Motor neuron (in vitro differentiated cells): ENCODE measurements around the gene ZNF217. TPM values are rescaled to one million over a fixed set of nuclear protein-coding genes. Genes with fewer than 3 reads are reported as not detected.
"Not testable (repeated sequence)": the region's sequence is repeated elsewhere in the genome, so short reads cannot be mapped to it uniquely, and the experiment has no call there.

Experiments
- ATAC-seq, 8 experiments: fragments of 200-7000 bp; cut with Tn5 transposase; replicated peaks in 6 of 8; 2 replicates each; pipeline ENCODE4 v1.8.0; 2021; ENCODE audit warnings: mild to moderate bottlenecking in 8 of 8, moderate library complexity in 8 of 8
- H3K27ac ChIP-seq, 2 donors: fragments of 250-450 bp; sonication (Bioruptor Pico); 2 replicates each; pipeline ENCODE4 v1.9.0; 2021; ENCODE audit warnings: antibody characterized with exemption in 2 of 2, mild to moderate bottlenecking in 2 of 2, moderate library complexity in 1 of 2
- H3K4me1 ChIP-seq, 2 donors: fragments of 250-450 bp; sonication (Bioruptor Pico); replicated peaks in 1 of 2; 2 replicates each; pipeline ENCODE4 v1.6.1; 2021; ENCODE audit warnings: antibody characterized with exemption in 2 of 2, mild to moderate bottlenecking in 2 of 2, moderate library complexity in 1 of 2
- H3K4me3 ChIP-seq, 5 donors: fragments of 250-450 bp; sonication (Bioruptor Pico); 2 replicates each; pipeline ENCODE4 v1.9.0; 2021; ENCODE audit warnings: antibody characterized with exemption in 5 of 5, mild to moderate bottlenecking in 5 of 5, moderate library complexity in 4 of 5
- WGBS, 10 experiments: fragments of 450-650 bp; shearing (Covaris generic); methylation state at CpG; one replicate each; pipeline ENCODE4 v1.0.0; 2022; 5-methylcytosine and 5-hydroxymethylcytosine counted together
- in situ Hi-C, 9 experiments: fragments of 400-800 bp; cut with MboI; loops; one replicate each; pipeline ENCODE4 v1.15.0; 2021; ENCODE audit warnings: low sequenced_read_pairs in 9 of 9, low pct_unique_long_range_greater_than_20kb in 2 of 9; ENCODE audit not compliant: unreplicated experiment in 9 of 9
- total RNA-seq, 8 experiments: library from RNA; unstranded; fragments of 300-600 nt; gene quantifications; 2 replicates each; pipeline versions ENCODE4 v1.2.3 to v1.2.4, GENCODE V29; 2022

Gene ZNF217
- total RNA-seq, 8 experiments from 2014 or later, result 5.2 to 51.5 (median 13.2) TPM

DNA sequence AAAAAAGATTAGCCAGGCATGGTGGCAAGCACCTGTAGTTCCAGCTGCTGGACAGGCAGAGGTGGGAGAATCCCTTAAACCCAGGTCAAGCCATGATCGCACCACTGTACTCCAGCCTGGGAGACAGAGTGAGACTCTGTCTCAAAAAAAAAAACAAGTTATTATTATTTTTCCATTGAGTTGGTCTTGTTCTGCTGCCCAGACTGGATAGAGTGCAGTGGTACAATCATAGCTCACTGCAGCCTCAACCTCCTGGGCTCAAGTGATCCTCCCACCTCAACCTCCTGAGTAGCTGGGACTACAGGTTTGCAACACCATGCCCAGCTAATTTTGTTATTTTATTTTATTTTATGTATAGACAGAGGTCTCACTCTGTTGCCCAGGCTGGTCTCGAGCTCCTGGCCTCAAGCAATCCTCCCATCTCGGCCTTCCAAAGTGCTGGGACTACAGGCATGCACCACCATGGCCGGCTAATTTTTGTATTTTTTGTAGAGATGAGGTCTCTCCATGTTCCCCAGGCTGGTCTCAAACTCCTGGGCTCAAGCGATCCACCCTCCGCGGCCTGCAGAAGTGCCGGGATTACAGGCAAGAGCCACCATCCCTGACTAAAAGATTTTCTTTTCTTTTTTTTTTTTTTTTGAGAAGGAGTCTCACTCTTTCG lies 31.4 kb downstream of the ZNF217 start:
- in situ Hi-C loops, result loop anchor here in 2 of 9 experiments (25.0 kb wide), 3 partner anchors 375 to 650 kb away; partner anchors contain the start of genes BCAS1 (in 1 of the 2) and PFDN4 (in 1 of the 2)
- 93 to 100% (median 96%) methylated on average over 1 to 9 of the region's 9 CpGs; no CpG with 5 or more reads in 1 of the 10 experiments for WGBS, 10 experiments
- not testable (repeated sequence) for ATAC-seq, H3K4me3 ChIP-seq, H3K4me1 ChIP-seq, H3K27ac ChIP-seq

DNA sequence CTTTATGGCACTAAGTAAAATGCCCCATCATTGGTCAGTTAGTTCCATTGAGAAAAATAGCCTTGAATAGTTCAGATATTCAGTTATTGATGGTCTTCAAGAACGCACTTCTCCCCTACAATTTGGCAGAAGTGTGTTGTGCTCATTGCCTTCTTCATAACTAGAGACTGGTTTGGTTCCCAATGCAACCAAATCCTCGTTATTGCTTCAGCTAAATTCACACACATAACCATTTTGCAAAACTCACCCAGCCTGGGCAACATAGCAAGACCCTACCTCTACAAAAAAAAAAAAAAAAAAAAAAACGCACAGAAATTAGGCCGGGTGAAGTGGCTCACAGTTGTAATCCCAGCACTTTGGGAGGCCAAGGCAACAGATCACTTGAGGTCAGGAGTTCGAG lies 32.1 kb downstream of the ZNF217 start:
- H3K4me1 ChIP-seq, result no peaks in the 10 kb centered on the region
- no peak overlapping the region for H3K4me3 ChIP-seq
- in situ Hi-C loops, result loop anchor here in 2 of 9 experiments (25.0 kb wide), 3 partner anchors 376 to 651 kb away; partner anchors contain the start of genes BCAS1 (in 1 of the 2) and PFDN4 (in 1 of the 2)
- no peak overlapping the region for H3K27ac ChIP-seq
- 60 to 100% (median 86%) methylated on average over 1 to 4 of the region's 5 CpGs; no CpG with 5 or more reads in 2 of the 10 experiments for WGBS, 10 experiments
- no peak for ATAC-seq

DNA sequence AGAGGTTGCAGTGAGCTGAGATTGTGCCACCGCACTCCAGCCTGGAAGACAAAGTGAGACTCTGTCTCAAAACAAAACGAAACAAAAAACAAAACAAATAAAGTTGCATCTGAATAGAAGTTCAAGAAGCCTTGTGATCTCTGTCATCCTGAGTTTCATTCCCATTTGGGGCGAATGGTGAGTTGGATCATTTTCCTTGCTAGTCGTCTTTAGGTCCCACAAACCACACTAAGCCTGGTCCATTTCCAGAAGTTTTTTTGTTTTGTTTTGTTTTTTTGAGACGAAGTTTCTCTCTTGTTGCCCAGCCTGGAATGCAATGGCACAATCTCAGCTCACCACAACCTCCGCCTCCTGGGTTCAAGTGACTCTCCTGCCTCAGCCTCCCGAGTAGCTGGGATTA lies 33.8 kb downstream of the ZNF217 start:
- no peak overlapping the region for H3K27ac ChIP-seq
- no peak overlapping the region for H3K4me3 ChIP-seq
- 38 to 94% (median 82%) methylated on average over 3 to 7 of the region's 7 CpGs; no CpG with 5 or more reads in 2 of the 10 experiments for WGBS, 10 experiments
- no peaks in the 10 kb centered on the region for H3K4me1 ChIP-seq
- no peak for ATAC-seq
- in situ Hi-C loops, result loop anchor here in 2 of 9 experiments (25.0 kb wide), 3 partner anchors 377 to 652 kb away; partner anchors contain the start of genes BCAS1 (in 1 of the 2) and PFDN4 (in 1 of the 2)

DNA sequence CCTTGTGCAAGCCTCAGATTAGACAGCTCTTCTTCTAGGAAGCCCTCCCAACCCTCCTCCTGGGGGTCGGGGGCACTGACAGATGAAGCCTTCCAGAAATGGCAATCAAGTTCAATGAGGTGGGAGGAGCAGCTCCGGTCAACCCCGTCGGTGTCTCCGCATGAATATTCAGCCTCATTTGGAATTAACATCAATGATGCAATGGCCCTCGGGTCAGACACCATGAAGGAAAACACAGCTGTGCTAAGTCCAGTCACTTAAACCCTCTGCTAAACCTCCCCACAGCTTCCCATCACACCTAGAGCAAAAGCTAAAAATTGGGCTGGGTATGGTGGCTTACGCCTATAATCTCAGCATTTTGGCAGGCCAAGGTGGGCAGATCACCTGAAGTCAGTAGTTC lies 36.5 kb downstream of the ZNF217 start:
- Histone ChIP-seq H3K27ac (no peak overlapping the region), H3K4me1 (no peaks in the 10 kb centered on the region), H3K4me3 (no peak overlapping the region)
- 0 to 55% (median 19%) methylated on average over 1 to 6 of the region's 7 CpGs; no CpG with 5 or more reads in 3 of the 10 experiments for WGBS, 10 experiments
- ATAC-seq, result peak in 4 of 8 experiments; percentile 26 to 98 (median 97)
- in situ Hi-C loops, result loop anchor here in 2 of 9 experiments (25.0 kb wide), 3 partner anchors 380 to 655 kb away; partner anchors contain the start of genes BCAS1 (in 1 of the 2) and PFDN4 (in 1 of the 2)

DNA sequence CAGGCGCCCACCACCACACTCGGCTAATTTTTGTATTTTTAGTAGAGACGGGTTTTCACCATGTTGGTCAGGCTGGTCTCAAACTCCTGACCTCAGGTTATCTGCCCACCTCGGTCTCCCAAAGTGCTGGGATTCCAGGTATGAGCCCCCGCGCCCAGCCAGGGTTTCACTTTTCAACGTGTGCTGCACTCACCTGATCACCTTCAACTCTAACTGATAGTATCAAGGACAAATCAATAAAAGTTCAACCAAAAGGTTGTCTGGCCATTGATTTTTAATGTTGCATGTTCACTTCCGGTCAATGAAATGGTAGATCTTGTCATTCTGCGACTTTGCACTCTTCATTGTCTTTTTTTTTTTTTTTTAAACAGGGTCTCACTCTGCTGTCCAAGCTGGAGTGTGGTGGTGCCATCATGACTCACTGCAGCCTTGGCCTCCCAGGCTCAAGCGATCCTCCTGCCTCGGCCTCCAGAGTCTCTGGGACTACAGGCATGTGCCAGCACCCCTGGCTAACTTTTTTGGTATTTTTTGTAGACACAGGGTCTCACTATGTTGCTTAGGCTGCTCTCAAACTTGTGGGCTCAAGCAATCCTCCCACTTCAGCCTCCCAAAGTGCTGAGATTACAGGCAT lies 37.3 kb downstream of the ZNF217 start:
- 40 to 97% (median 85%) methylated on average over 2 to 9 of the region's 11 CpGs; no CpG with 5 or more reads in 2 of the 10 experiments for WGBS, 10 experiments
- in situ Hi-C loops, result loop anchor here in 2 of 9 experiments (25.0 kb wide), 3 partner anchors 381 to 656 kb away; partner anchors contain the start of genes BCAS1 (in 1 of the 2) and PFDN4 (in 1 of the 2)
- ATAC-seq, result no peak

DNA sequence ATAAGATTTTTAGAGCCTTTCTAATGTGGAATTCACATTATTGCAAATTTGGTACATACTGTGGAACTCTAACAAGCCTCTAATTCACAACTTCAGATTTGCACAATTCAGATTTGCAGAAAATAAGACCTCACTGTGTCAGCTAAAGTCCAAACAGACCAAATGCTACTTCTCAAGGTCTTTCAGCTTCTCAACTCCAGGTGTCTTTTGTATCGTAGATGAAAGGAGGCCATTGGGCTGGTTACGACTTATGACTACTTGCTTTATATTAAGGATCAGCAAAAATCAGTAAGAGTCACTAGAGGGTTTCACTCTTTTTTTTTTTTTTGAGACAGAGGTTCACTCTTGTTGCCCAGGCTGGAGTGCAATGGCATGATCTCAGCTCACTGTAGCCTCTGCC lies 37.8 kb downstream of the ZNF217 start:
- Histone ChIP-seq H3K4me3 (no peak overlapping the region), H3K4me1 (no peaks in the 10 kb centered on the region), H3K27ac (no peak overlapping the region)
- in situ Hi-C loops, result loop anchor here in 2 of 9 experiments (25.0 kb wide), 3 partner anchors 381 to 656 kb away; partner anchors contain the start of genes BCAS1 (in 1 of the 2) and PFDN4 (in 1 of the 2)
- ATAC-seq, result no peak
- WGBS, 10 experiments, result 80 to 100% (median 94%) methylated on average over 1 to 2 of the region's 2 CpGs; no CpG with 5 or more reads in 3 of the 10 experiments

More for the DNA sequence above, 37.3 kb downstream of the ZNF217 start:
- Histone ChIP-seq H3K4me3 (no peak overlapping the region), H3K27ac (no peak overlapping the region), H3K4me1 (no peaks in the 10 kb centered on the region)

DNA sequence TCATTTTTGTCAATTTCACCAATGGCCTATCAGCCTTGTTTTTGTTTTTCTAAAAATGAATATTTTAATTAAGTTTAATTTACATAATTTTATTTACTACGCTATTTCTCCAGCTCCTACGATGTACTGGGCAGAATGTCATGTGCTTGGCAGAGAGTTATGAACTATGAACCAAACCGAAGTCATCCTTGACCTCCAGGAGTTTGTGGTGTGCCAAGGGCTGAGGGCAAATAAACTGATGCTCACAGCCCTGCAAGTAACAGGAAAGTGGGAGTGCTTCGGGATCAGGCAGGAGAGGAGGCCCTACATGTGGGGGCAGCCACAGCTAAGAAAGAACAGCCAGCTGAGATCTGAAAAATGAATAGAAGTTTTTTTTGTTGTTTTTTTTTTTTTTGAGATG lies 38.6 kb downstream of the ZNF217 start:
- in situ Hi-C loops, result loop anchor here in 2 of 9 experiments (25.0 kb wide), 3 partner anchors 382 to 657 kb away; partner anchors contain the start of genes BCAS1 (in 1 of the 2) and PFDN4 (in 1 of the 2)
- Histone ChIP-seq H3K27ac (no peak overlapping the region), H3K4me1 (no peaks in the 10 kb centered on the region), H3K4me3 (no peak overlapping the region)
- 59 to 100% (median 87%) methylated on average over 1 to 4 of the region's 4 CpGs for WGBS, 10 experiments
- no peak for ATAC-seq

DNA sequence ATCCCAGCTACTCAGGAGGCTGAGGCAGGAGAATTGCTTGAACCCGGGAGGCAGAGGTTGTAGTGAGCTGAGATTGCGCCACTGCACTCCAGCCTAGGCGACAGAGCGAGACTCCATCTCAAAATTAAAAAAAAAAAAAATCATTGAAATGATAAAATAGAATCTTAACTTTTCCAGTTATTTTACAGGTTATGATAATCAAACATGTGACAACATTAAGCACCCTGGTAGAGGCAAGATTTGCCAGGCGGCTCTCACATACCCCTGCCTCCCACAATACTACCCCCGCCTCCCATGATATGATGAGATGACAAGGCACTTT lies 41.1 kb downstream of the ZNF217 start:
- not testable (repeated sequence) for H3K4me3 ChIP-seq, H3K27ac ChIP-seq, ATAC-seq, H3K4me1 ChIP-seq
- WGBS, 10 experiments, result 87 to 100% (median 96%) methylated on average over 2 to 5 of the region's 6 CpGs; no CpG with 5 or more reads in 3 of the 10 experiments
- in situ Hi-C loops, result loop anchor here in 2 of 9 experiments (25.0 kb wide), 3 partner anchors 385 to 660 kb away; partner anchors contain the start of genes BCAS1 (in 1 of the 2) and PFDN4 (in 1 of the 2)

DNA sequence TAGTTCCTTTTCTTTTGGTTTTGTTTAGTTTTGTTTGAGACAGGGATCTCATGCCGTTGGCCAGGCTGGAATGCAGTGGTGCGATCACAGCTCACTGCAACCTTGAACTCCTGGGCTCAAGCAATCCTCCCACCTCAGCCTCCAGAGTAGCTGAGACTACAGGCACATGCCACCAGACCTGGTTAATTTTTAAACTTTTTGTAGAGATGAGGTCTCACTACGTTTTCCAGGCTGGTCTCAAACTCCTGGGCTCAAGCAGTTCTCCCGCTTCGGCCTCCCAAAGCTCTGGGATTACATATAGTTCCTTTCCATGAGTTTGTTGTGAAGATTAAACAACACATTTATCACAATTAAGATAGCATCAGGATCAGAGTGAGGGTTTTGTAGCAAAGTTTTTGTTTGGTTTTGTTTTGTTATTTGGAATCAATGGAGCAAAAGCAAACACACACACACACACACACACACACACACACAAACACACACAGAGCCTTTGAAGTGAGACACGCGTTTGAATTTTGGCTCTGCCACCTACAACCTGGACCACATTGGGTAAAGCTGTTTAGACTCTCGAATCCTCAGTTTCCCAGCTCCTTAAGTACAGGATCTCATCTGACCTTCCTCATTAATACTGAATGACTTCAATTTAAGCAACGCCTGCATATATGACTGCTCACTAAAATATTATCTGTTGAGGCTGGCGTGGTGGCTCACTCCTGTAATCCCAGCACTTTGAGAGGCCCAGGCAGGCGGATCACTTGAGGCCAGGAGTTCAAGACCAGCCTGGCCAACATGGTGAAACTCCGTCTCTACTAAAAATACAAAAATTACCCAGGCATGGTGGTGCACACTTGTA lies 41.7 kb downstream of the ZNF217 start:
- not testable (repeated sequence) for H3K4me1 ChIP-seq, ATAC-seq, H3K27ac ChIP-seq, H3K4me3 ChIP-seq
- in situ Hi-C loops, result loop anchor here in 2 of 9 experiments (25.0 kb wide), 3 partner anchors 385 to 660 kb away; partner anchors contain the start of genes BCAS1 (in 1 of the 2) and PFDN4 (in 1 of the 2)
- 73 to 100% (median 87%) methylated on average over 2 to 9 of the region's 12 CpGs; no CpG with 5 or more reads in 1 of the 10 experiments for WGBS, 10 experiments

DNA sequence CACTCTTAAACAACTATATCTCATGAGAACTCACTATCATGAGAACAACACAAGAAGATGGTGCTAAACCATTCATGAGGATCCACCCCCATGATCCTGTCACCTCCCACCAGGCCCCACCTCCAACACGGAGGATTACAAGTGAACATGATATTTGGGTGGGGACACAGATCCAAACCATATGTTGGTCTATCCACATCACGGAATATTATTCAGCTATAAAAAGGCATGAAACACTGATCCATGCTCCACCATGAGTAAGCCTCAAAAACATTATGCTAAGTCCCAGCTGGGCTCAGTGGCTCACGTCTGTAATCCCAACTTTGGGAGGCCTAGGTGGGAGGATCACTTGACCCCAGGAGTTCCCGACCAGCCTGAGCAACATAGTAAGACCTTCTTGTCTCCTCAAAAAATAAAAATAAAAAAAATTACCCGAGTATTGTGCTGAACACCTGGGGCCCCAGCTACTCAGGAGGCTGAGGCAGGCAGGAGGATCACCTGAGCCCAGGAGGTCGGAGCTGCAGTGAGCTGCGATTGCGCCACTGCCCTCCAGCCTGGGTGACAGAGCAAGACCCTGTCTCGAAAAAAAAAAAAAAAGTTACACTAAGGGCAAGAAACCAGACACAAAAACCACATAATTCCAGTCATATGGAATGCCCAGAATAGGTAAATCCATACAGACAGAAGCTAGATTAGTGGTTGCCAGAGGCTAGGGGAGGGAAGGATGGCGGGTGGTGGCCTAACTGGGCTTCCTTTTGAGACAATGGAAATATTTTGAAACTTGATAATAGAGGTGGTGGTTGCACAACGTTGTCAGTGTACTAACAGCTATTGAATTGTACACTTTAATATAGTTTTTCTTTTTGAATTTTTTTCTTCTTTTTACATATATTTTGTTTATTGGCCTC lies 43.1 kb downstream of the ZNF217 start:
- Histone ChIP-seq H3K4me3 (no peak overlapping the region), H3K4me1 (peaks cover 6% of the 10 kb centered on the region in 2 donors), H3K27ac (no peak overlapping the region)
- in situ Hi-C loops, result loop anchor here in 2 of 9 experiments (25.0 kb wide), 3 partner anchors 387 to 662 kb away; partner anchors contain the start of genes BCAS1 (in 1 of the 2) and PFDN4 (in 1 of the 2)
- WGBS, 10 experiments, result 31 to 99% (median 85%) methylated on average over 2 to 8 of the region's 11 CpGs
- peak in 3 of 8 experiments; percentile 50 to 70 (median 57) for ATAC-seq

DNA sequence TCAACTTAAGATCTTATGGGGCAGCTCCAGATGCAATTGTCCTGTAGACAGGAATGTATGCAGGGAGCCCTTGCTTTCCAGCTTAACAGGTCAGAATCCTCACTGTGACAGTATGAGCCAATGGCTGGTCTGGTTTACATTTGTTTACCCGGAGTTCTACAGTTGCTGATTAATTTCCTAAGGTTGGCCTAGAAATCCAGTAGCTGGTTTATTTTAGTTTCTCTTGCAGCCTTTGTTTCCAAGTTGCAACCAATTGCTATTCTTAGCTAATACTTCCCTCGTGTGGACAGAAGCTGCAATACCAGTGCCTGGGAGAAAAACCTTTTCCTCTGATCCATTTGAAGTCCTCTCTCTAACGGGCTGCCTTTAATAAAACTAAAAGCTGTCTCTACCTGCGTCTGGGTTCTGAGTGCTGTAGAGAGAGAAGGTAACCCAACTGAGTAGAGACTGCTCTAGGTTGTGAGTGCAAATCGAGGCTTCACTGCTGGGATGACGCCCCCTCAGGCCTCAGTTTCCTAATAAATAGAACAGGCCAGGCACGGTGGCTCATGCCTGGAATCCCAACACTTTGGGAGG lies 45.9 kb downstream of the ZNF217 start:
- Histone ChIP-seq H3K4me1 (peaks cover 6% of the 10 kb centered on the region in 2 donors), H3K27ac (no peak overlapping the region), H3K4me3 (no peak overlapping the region)
- 0 to 38% (median 17%) methylated on average over 1 to 5 of the region's 7 CpGs; no CpG with 5 or more reads in 2 of the 10 experiments for WGBS, 10 experiments
- ATAC-seq, result peak; percentile 70 to 93 (median 82)
- in situ Hi-C loops, result loop anchor here in 4 of 9 experiments (10.0 to 25.0 kb wide), 5 partner anchors 560 to 1310 kb away; partner anchors contain the start of gene TSHZ2 (in 1 of the 4)
